Measurements from ENCODE around the gene RIBC1. TPM values are rescaled to one million over a fixed set of nuclear protein-coding genes. Genes with fewer than 3 reads are reported as not detected.

RIBC1 gene
- total and polyA plus RNA-seq, 2 experiments from 2014 or later, result 0.45 to 0.55 TPM

DNA sequence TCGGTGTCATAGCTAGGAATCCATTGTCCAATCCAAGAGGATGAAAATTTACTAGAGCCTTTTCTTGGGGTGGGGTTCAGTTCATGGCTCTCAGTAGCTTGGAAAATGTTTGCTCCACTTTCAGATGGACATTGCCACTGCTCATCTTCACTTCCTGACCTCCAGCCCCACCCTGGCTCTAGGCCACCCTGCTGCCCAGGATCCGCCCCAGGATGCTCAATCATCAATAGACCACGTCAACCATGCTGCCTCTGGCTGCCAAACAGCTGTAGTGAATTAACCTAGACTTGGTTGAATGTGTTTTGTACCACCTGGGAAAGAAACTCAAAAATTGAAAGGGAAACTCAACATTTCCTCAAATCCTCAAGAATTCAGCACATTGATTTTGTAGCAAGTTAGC lies 48.7 kb downstream of the RIBC1 start (continued):
- TF ChIP-seq JUNB (IDR thresholded peaks at IDR 0.05; ENCODE audit: unreplicated experiment) (no peak), NANOG (IDR thresholded peaks at IDR 0.05; ENCODE audit: borderline replicate concordance) (no peak), CREB1 (CRISPR knock-in tag; IDR thresholded peaks at IDR 0.05; ENCODE audit: low read depth) (no peak), POLR2AphosphoS5 (IDR thresholded peaks at IDR 0.05; ENCODE audit: low read depth) (no peak)
- TF ChIP-seq, protein P1, sequence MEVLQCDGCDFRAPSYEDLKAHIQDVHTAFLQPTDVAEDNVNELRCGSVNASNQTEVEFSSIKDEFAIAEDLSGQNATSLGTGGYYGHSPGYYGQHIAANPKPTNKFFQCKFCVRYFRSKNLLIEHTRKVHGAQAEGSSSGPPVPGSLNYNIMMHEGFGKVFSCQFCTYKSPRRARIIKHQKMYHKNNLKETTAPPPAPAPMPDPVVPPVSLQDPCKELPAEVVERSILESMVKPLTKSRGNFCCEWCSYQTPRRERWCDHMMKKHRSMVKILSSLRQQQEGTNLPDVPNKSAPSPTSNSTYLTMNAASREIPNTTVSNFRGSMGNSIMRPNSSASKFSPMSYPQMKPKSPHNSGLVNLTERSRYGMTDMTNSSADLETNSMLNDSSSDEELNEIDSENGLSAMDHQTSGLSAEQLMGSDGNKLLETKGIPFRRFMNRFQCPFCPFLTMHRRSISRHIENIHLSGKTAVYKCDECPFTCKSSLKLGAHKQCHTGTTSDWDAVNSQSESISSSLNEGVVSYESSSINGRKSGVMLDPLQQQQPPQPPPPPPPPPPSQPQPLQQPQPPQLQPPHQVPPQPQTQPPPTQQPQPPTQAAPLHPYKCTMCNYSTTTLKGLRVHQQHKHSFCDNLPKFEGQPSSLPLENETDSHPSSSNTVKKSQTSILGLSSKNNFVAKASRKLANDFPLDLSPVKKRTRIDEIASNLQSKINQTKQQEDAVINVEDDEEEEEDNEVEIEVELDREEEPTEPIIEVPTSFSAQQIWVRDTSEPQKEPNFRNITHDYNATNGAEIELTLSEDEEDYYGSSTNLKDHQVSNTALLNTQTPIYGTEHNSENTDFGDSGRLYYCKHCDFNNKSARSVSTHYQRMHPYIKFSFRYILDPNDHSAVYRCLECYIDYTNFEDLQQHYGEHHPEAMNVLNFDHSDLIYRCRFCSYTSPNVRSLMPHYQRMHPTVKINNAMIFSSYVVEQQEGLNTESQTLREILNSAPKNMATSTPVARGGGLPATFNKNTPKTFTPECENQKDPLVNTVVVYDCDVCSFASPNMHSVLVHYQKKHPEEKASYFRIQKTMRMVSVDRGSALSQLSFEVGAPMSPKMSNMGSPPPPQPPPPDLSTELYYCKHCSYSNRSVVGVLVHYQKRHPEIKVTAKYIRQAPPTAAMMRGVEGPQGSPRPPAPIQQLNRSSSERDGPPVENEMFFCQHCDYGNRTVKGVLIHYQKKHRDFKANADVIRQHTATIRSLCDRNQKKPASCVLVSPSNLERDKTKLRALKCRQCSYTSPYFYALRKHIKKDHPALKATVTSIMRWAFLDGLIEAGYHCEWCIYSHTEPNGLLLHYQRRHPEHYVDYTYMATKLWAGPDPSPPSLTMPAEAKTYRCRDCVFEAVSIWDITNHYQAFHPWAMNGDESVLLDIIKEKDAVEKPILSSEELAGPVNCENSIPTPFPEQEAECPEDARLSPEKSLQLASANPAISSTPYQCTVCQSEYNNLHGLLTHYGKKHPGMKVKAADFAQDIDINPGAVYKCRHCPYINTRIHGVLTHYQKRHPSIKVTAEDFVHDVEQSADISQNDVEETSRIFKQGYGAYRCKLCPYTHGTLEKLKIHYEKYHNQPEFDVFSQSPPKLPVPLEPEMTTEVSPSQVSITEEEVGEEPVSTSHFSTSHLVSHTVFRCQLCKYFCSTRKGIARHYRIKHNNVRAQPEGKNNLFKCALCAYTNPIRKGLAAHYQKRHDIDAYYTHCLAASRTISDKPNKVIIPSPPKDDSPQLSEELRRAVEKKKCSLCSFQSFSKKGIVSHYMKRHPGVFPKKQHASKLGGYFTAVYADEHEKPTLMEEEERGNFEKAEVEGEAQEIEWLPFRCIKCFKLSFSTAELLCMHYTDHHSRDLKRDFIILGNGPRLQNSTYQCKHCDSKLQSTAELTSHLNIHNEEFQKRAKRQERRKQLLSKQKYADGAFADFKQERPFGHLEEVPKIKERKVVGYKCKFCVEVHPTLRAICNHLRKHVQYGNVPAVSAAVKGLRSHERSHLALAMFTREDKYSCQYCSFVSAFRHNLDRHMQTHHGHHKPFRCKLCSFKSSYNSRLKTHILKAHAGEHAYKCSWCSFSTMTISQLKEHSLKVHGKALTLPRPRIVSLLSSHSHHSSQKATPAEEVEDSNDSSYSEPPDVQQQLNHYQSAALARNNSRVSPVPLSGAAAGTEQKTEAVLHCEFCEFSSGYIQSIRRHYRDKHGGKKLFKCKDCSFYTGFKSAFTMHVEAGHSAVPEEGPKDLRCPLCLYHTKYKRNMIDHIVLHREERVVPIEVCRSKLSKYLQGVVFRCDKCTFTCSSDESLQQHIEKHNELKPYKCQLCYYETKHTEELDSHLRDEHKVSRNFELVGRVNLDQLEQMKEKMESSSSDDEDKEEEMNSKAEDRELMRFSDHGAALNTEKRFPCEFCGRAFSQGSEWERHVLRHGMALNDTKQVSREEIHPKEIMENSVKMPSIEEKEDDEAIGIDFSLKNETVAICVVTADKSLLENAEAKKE (CRISPR knock-in tag; IDR thresholded peaks at IDR 0.05), result no peak

DNA sequence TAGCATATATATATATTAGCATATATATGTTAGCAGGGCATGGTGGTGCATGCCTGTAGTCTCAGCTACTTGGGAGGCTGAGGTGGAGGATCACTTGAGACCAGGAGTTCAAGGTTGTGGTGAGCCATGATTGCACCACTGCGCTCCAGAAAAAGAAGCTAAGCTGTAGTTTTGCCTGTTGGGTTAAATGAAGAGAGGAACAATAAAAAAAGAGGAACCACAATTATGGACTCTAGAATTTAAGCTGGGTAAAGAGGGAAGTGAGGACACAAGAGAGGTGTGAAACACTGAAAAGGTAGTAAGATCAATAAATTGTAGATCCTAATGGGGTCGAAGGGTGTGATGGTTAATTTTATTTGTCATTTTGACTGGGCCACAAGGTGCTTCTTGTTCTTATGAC lies 52.0 kb downstream of the RIBC1 start:
- ATAC-seq (no peak), DNase-seq (ENCODE audit: low spot score) (no peak)
- no peaks in the 10 kb centered on the region for H3K79me2 ChIP-seq (replicated peaks; ENCODE audit: insufficient read depth)
- Mint-ChIP-seq H3K27ac (no peak overlapping the region), H3K4me1 (peaks cover 3% of the 10 kb centered on the region; the same call in 1 of the 3 replicates), H3K9me3 (no peaks in the 10 kb centered on the region), H3K4me3 (no peak overlapping the region), H3K27me3 (ENCODE audit: insufficient read depth, low read depth, poor library complexity) (peaks cover 6% of the 10 kb centered on the region), H3K36me3 (ENCODE audit: low read depth) (peaks cover 4% of the 10 kb centered on the region; the same call in 2 of the 3 replicates)
- no peaks in the 10 kb centered on the region for H3K4me1 ChIP-seq (ENCODE audit: insufficient read depth)
- H3K4me3 ChIP-seq, result no peak overlapping the region
- no peaks in the 10 kb centered on the region for H3K36me3 ChIP-seq (ENCODE audit: insufficient read depth)
- H3K9me2 ChIP-seq (ENCODE audit: insufficient read depth), result no peaks in the 10 kb centered on the region
- no peaks in the 10 kb centered on the region for H4K20me1 ChIP-seq (replicated peaks; ENCODE audit: insufficient read depth)
- H3K27ac ChIP-seq (ENCODE audit: low read depth), result no peak overlapping the region
- no peak overlapping the region for H2AFZ ChIP-seq
- no peak overlapping the region for H3K4me2 ChIP-seq
- H3K27me3 ChIP-seq (ENCODE audit: insufficient read depth), result no peaks in the 10 kb centered on the region
- H3F3A ChIP-seq (replicated peaks; ENCODE audit: low read depth), result no peaks in the 10 kb centered on the region
- TF ChIP-seq, protein P1 (CRISPR knock-in tag; IDR thresholded peaks at IDR 0.05), result no peak
- TF ChIP-seq ZNF331 (CRISPR knock-in tag; IDR thresholded peaks at IDR 0.05; ENCODE audit: low read depth) (no peak), ZNF114 (CRISPR knock-in tag; IDR thresholded peaks at IDR 0.05) (no peak), CREB1 (CRISPR knock-in tag; IDR thresholded peaks at IDR 0.05; ENCODE audit: low read depth) (no peak), EZH2phosphoT487 (IDR thresholded peaks at IDR 0.05; ENCODE audit: unreplicated experiment) (no peak), POLR2AphosphoS5 (IDR thresholded peaks at IDR 0.05; ENCODE audit: low read depth) (no peak)
- TF ChIP-seq, protein P2, sequence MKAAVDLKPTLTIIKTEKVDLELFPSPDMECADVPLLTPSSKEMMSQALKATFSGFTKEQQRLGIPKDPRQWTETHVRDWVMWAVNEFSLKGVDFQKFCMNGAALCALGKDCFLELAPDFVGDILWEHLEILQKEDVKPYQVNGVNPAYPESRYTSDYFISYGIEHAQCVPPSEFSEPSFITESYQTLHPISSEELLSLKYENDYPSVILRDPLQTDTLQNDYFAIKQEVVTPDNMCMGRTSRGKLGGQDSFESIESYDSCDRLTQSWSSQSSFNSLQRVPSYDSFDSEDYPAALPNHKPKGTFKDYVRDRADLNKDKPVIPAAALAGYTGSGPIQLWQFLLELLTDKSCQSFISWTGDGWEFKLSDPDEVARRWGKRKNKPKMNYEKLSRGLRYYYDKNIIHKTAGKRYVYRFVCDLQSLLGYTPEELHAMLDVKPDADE (IDR thresholded peaks at IDR 0.05), result no peak

Measured in GM23338 (cell line).